ENCODE data around the gene EXO1. TPM values are rescaled to one million over a fixed set of nuclear protein-coding genes. Genes with fewer than 3 reads are reported as not detected.

The EXO1 gene
- total RNA-seq, 2 donors from 2014 or later, result 23.7 to 55.0 TPM

GRCh38 chr1:241881440-241881839 is 33.4 kb downstream of the EXO1 start:
- no peaks in the 10 kb centered on the region for H3K4me1 Mint-ChIP-seq (ENCODE audit: low read depth in 2 of 2)

DNA sequence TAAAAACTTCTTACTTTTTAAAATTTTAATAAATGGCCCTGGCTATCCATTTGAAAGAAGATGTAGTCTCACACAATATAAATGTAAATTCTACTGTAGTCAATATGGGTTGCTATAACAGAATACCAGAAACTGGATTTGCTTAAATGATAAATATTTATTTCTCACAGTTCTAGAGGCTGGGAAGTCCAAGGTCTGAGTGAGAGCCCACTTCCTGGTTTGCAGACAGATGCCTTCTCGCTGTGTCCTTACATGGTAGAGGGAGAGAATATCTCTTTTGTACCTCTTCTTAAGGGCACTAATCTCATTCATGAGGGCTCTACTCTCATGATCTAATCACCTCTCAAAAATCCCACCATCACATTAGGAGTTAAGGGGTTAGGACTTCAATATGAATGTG is 35.2 kb downstream of the EXO1 start:
- Mint-ChIP-seq H3K27ac (no peak overlapping the region), H3K36me3 (peaks cover 14% of the 10 kb centered on the region), H3K27me3 (no peaks in the 10 kb centered on the region), H3K4me3 (no peak overlapping the region), H3K9me3 (no peaks in the 10 kb centered on the region), H3K4me1 (ENCODE audit: low read depth in 2 of 2) (no peaks in the 10 kb centered on the region)
- ATAC-seq (no peak), DNase-seq (ENCODE audit: low spot score) (no peak)

More at GRCh38 chr1:241881440-241881839, 33.4 kb downstream of the EXO1 start:
- DNase-seq (ENCODE audit: low spot score) (no peak), ATAC-seq (no peak)
- no peaks in the 10 kb centered on the region for H3K9me3 Mint-ChIP-seq
- no peaks in the 10 kb centered on the region for H3K27me3 Mint-ChIP-seq
- no peak overlapping the region for H3K27ac Mint-ChIP-seq
- H3K36me3 Mint-ChIP-seq, result peaks cover 14% of the 10 kb centered on the region
- no peak overlapping the region for H3K4me3 Mint-ChIP-seq

- H3K36me3 Mint-ChIP-seq, result peaks cover 6% of the 10 kb centered on the region
- H3K4me3 Mint-ChIP-seq, result no peak overlapping the region
- no peaks in the 10 kb centered on the region for H3K4me1 Mint-ChIP-seq (ENCODE audit: low read depth in 2 of 2)
- H3K9me3 Mint-ChIP-seq, result no peaks in the 10 kb centered on the region
- DNase-seq (ENCODE audit: low spot score) (no peak), ATAC-seq (no peak)
- H3K27me3 Mint-ChIP-seq, result no peaks in the 10 kb centered on the region
- no peak overlapping the region for H3K27ac Mint-ChIP-seq
Measured at GRCh38 chr1:241888232-241888631, 40.2 kb downstream of the EXO1 start.

DNA sequence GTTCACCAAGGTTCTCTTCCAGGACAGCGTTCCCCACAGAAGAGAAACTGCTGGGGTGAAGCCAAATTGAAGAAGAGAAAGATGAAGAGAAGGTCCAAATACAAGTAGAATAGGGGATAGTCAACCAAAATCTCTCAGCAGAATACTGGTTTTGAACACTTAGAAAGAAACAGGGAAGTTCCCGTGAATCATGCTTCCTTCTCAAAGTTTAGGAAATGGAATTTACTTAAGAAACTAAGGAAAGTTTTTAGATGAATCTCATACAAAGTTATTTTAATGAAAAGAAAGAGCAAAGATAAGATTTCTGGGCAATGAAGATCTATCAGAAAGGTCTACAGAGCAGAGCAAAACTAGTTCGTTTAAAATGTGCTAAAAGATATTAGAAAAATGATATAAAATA is 43.3 kb downstream of the EXO1 start:
- no peak for ATAC-seq

GRCh38 chr1:241894016-241894415 is 46.0 kb downstream of the EXO1 start:
- Mint-ChIP-seq H3K27ac (no peak overlapping the region), H3K36me3 (no peaks in the 10 kb centered on the region), H3K9me3 (no peaks in the 10 kb centered on the region), H3K4me1 (ENCODE audit: low read depth in 2 of 2) (no peaks in the 10 kb centered on the region), H3K4me3 (no peak overlapping the region), H3K27me3 (no peaks in the 10 kb centered on the region)
- no peak for ATAC-seq
- no peak for DNase-seq (ENCODE audit: low spot score)

More for the DNA sequence above, 43.3 kb downstream of the EXO1 start:
- Mint-ChIP-seq H3K9me3 (no peaks in the 10 kb centered on the region), H3K4me1 (ENCODE audit: low read depth in 2 of 2) (no peaks in the 10 kb centered on the region), H3K36me3 (no peaks in the 10 kb centered on the region), H3K27ac (no peak overlapping the region), H3K27me3 (no peaks in the 10 kb centered on the region), H3K4me3 (no peak overlapping the region)
- DNase-seq (ENCODE audit: low spot score), result no peak

- no peak for ATAC-seq
- Mint-ChIP-seq H3K4me1 (ENCODE audit: low read depth in 2 of 2) (no peaks in the 10 kb centered on the region), H3K9me3 (no peaks in the 10 kb centered on the region)
Measured at GRCh38 chr1:241895013-241895412, 47.0 kb downstream of the EXO1 start.

GRCh38 chr1:241896670-241896962 is 48.6 kb downstream of the EXO1 start:
- H3K27ac Mint-ChIP-seq, result no peak overlapping the region
- DNase-seq (ENCODE audit: low spot score) (no peak), ATAC-seq (no peak)
- no peaks in the 10 kb centered on the region for H3K9me3 Mint-ChIP-seq
- H3K36me3 Mint-ChIP-seq, result no peaks in the 10 kb centered on the region
- no peaks in the 10 kb centered on the region for H3K27me3 Mint-ChIP-seq
- H3K4me3 Mint-ChIP-seq, result no peak overlapping the region
- no peaks in the 10 kb centered on the region for H3K4me1 Mint-ChIP-seq (ENCODE audit: low read depth in 2 of 2)

More at GRCh38 chr1:241895013-241895412, 47.0 kb downstream of the EXO1 start:
- Mint-ChIP-seq H3K27me3 (no peaks in the 10 kb centered on the region), H3K4me3 (no peak overlapping the region), H3K36me3 (no peaks in the 10 kb centered on the region), H3K27ac (no peak overlapping the region)
- DNase-seq (ENCODE audit: low spot score), result no peak

DNA sequence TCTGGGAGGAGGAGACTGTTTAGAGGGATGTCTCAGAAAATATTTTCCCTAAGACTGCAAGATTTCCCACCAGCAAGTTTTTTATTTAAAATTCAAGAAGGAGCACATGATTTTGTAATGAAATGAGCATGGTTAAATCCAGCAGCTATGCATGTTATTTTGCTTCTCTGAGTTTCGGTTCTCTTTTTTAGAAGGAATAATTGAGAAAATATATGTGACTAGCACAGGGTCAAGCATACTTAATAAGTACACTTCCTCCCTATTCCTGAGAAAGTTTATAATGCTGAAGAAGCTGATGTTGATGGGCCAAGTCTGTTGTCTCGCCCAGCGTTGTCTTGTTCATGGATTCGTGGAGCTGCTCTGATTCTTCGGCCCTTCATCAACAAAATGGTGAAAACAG is 51.2 kb downstream of the EXO1 start:
- Mint-ChIP-seq H3K4me1 (ENCODE audit: low read depth in 2 of 2) (no peaks in the 10 kb centered on the region), H3K36me3 (no peaks in the 10 kb centered on the region), H3K9me3 (no peaks in the 10 kb centered on the region), H3K27me3 (no peaks in the 10 kb centered on the region), H3K27ac (no peak overlapping the region), H3K4me3 (no peak overlapping the region)
- ATAC-seq (no peak), DNase-seq (ENCODE audit: low spot score) (no peak)

DNA sequence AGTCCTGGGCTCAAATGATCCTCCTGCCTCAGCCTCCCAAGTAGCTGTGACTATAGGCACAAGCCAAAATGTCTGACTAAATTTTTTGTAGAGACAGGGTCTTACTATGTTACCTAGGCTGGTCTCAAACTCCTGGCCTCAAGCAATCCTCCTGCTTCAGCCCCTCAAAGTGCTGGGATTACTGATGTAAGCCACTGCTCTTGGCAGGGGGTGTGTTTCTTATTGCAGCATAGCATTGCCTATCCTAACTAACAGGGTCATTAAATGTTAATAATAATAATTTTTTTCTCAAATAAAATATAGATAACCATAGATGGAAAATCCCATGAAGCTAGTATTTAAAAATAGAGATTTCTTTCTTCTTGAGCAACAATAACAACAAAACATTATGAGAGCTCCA is 52.4 kb downstream of the EXO1 start:
- no peak overlapping the region for H3K27ac Mint-ChIP-seq
- H3K4me1 Mint-ChIP-seq (ENCODE audit: low read depth in 2 of 2), result no peaks in the 10 kb centered on the region
- no peak overlapping the region for H3K4me3 Mint-ChIP-seq
- ATAC-seq (no peak), DNase-seq (ENCODE audit: low spot score) (no peak)
- no peaks in the 10 kb centered on the region for H3K36me3 Mint-ChIP-seq
- no peaks in the 10 kb centered on the region for H3K27me3 Mint-ChIP-seq
- H3K9me3 Mint-ChIP-seq, result no peaks in the 10 kb centered on the region

DNA sequence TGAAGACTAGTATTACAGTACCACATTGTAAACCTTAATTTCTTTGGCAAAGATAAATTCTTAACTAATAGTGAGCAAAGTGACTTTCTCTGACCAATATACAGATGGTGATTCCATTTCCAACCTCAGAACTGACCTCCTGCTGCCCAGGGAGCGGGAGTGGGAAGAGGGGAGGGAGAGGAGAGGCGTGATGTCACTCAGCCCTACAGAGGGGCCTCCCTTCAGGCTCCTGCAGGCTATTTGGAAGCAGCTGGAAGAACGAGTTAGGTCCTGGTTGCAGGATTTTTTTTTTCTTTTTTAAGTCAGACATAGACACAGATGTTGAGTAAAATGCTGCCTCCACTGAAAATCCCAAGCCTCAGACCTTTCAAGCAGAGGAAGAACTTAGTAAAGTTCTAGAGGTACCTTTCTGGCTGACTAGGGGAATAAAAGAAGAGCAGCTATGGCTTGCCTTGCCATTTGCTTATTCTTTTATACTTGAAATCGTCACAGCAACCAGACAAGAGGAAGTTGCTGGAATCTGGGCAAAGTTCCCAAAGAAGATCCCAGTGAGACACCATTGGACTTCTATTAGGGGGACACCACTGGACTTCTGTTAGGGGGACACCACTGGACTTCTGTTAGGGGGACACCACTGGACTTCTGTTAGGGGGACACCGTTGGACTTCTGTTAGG is 54.5 kb downstream of the EXO1 start:
- Mint-ChIP-seq H3K27ac (no peak overlapping the region), H3K27me3 (no peaks in the 10 kb centered on the region), H3K9me3 (no peaks in the 10 kb centered on the region), H3K36me3 (no peaks in the 10 kb centered on the region), H3K4me1 (ENCODE audit: low read depth in 2 of 2) (no peaks in the 10 kb centered on the region), H3K4me3 (no peak overlapping the region)
- peak in 1 of 2 donors; percentile 24 for ATAC-seq
- no peak for DNase-seq (ENCODE audit: low spot score)

- no peak overlapping the region for H3K27ac Mint-ChIP-seq
- no peaks in the 10 kb centered on the region for H3K36me3 Mint-ChIP-seq
- DNase-seq (ENCODE audit: low spot score) (no peak), ATAC-seq (no peak)
- H3K4me3 Mint-ChIP-seq, result no peak overlapping the region
- no peaks in the 10 kb centered on the region for H3K27me3 Mint-ChIP-seq
- H3K4me1 Mint-ChIP-seq (ENCODE audit: low read depth in 2 of 2), result peaks cover 11 to 15% of the 10 kb centered on the region in 2 donors
- H3K9me3 Mint-ChIP-seq, result no peaks in the 10 kb centered on the region
Measured at GRCh38 chr1:241916196-241916595, 68.2 kb downstream of the EXO1 start.

- DNase-seq (ENCODE audit: low spot score) (no peak), ATAC-seq (no peak)
- H3K27ac Mint-ChIP-seq, result no peak overlapping the region
- peaks cover 11 to 15% of the 10 kb centered on the region in 2 donors for H3K4me1 Mint-ChIP-seq (ENCODE audit: low read depth in 2 of 2)
- H3K9me3 Mint-ChIP-seq, result no peaks in the 10 kb centered on the region
- no peaks in the 10 kb centered on the region for H3K36me3 Mint-ChIP-seq
- no peaks in the 10 kb centered on the region for H3K27me3 Mint-ChIP-seq
- H3K4me3 Mint-ChIP-seq, result no peak overlapping the region
Measured at GRCh38 chr1:241917487-241917886, 69.5 kb downstream of the EXO1 start.

GRCh38 chr1:241918879-241919278 is 70.9 kb downstream of the EXO1 start:
- peak overlapping the region; percentile 17 for H3K4me3 Mint-ChIP-seq
- no peaks in the 10 kb centered on the region for H3K9me3 Mint-ChIP-seq
- H3K27me3 Mint-ChIP-seq, result no peaks in the 10 kb centered on the region
- H3K36me3 Mint-ChIP-seq, result no peaks in the 10 kb centered on the region
- peak in 1 of 2 donors; percentile 32 for ATAC-seq
- H3K4me1 Mint-ChIP-seq (ENCODE audit: low read depth in 2 of 2), result peaks cover 11 to 15% of the 10 kb centered on the region in 2 donors
- peak overlapping the region in 1 of 2 donors; percentile 21 for H3K27ac Mint-ChIP-seq
- DNase-seq (ENCODE audit: low spot score), result no peak

DNA sequence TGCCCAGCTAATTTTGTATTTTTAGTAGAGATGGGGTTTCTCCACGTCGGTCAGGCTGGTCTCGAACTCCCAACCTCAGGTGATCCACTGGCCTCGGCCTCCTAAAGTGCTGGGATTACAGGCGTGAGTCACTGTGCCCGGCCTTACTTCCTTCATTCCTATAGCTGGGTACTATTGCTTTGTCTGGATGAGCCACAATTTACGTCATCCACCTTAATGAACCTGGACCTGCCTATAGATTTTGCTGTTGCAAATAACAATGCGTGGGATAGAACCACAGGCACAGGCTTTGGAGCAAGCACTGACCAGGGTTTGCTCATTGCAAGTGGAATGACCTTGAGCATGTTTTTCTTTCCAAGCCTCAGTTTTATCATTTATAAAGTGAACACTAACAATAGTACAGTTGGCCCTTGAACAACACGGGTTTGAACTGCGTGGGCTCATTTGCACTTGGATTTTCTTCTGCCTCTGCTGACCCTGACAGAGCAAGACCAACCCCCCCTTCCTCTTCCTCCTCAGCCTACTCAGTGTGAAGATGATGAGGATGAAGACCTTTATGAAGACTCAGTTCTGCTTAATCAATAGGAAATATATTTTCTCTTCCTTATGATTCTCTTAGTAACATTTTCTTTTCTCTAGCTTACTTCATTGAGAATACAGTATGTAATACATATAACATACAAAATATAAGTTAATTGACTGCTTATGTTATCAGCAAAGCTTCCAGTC is 76.2 kb downstream of the EXO1 start:
- no peak overlapping the region for H3K4me3 Mint-ChIP-seq
- H3K4me1 Mint-ChIP-seq (ENCODE audit: low read depth in 2 of 2), result peaks cover 0 to 5% of the 10 kb centered on the region in 2 donors
- ATAC-seq, result no peak
- DNase-seq (ENCODE audit: low spot score), result no peak
- H3K36me3 Mint-ChIP-seq, result no peaks in the 10 kb centered on the region
- no peak overlapping the region for H3K27ac Mint-ChIP-seq
- H3K9me3 Mint-ChIP-seq, result no peaks in the 10 kb centered on the region
- no peaks in the 10 kb centered on the region for H3K27me3 Mint-ChIP-seq

Data from natural killer cell treated with Interleukin-12 subunit alpha and Interleukin-12 subunit beta and Interleukin-15 and Interleukin-18, amount 100 ng/mL, for 72 hours (primary cell).